Small intestine (tissue), 7 donors: ENCODE results near the gene TRAPPC2B. TPM values are rescaled to one million over a fixed set of nuclear protein-coding genes. Genes with fewer than 3 reads are reported as not detected.

Source experiments
- DNase-seq, 2 donors: peaks; one replicate each; pipeline versions ENCODE4 v3.0.0 to v3.0.0-alpha.2; 2013
- FAIRE-seq: peaks from 2 replicates; lab custom pipeline; 2012; peaks lifted over from hg19 to GRCh38; lab: Jason Lieb, UNC
- H3K27ac ChIP-seq, 3 donors: one replicate each; pipeline ENCODE4 v1.5.1; 2013; ENCODE audit warnings: low read length in 2 of 3, mild to moderate bottlenecking in 2 of 3, control low read depth in 1 of 3, inconsistent platforms in 1 of 3, low read depth in 1 of 3, moderate library complexity in 1 of 3
- H3K27me3 ChIP-seq, 3 donors: one replicate each; pipeline ENCODE4 v1.6.1; 2013; ENCODE audit warnings: low read length in 3 of 3, inconsistent platforms in 1 of 3; ENCODE audit not compliant: control insufficient read depth in 3 of 3, insufficient read depth in 3 of 3
- H3K36me3 ChIP-seq, 3 donors: one replicate each; pipeline ENCODE4 v1.6.1; 2013; ENCODE audit warnings: low read length in 3 of 3, inconsistent platforms in 1 of 3, low read depth in 1 of 3, mild to moderate bottlenecking in 1 of 3, moderate library complexity in 1 of 3; ENCODE audit not compliant: control insufficient read depth in 3 of 3, insufficient read depth in 2 of 3
- H3K4me1 ChIP-seq, 3 donors: one replicate each; pipeline ENCODE4 v1.6.1; 2013; ENCODE audit warnings: low read length in 2 of 3, inconsistent platforms in 1 of 3, low read depth in 1 of 3, mild to moderate bottlenecking in 1 of 3, moderate library complexity in 1 of 3; ENCODE audit not compliant: control insufficient read depth in 3 of 3, insufficient read depth in 2 of 3
- H3K4me3 ChIP-seq, 3 donors: one replicate each; pipeline ENCODE4 v1.5.1; 2013; ENCODE audit warnings: low read length in 3 of 3, control low read depth in 1 of 3, inconsistent platforms in 1 of 3, low read depth in 1 of 3, mild to moderate bottlenecking in 1 of 3, moderate library complexity in 1 of 3
- H3K9me3 ChIP-seq, 2 donors: one replicate each; pipeline ENCODE4 v1.6.1; 2013; ENCODE audit warnings: low read depth in 1 of 2, low read length in 1 of 2; ENCODE audit not compliant: control insufficient read depth in 2 of 2, insufficient read depth in 1 of 2
- WGBS, 3 donors: extraction: QIAGEN DNeasy Blood & Tissue Kit; methylation state at CpG; one replicate each; pipeline ENCODE4 v1.1.7; 2013; 5-methylcytosine and 5-hydroxymethylcytosine counted together
- polyA plus RNA-seq, 4 donors: library from polyadenylated mRNA; stranded (reverse) in 3 of 4; unstranded in 1 of 4; fragments of 200-250 nt in 3 of 4; fragments of 120-200 nt in 1 of 4; gene quantifications; one replicate each; pipeline versions ENCODE4 v1.2.1 to v1.2.3, GENCODE V29; 2013
- donor health status: healthy with polysubstance abuse.
- donor health status: control.
- donor health status: control.
- donor health status: Bipolar disorder and iron deficiency.
- donor health status: healthy.

Gene TRAPPC2B
- polyA plus RNA-seq, 4 donors = 9.2 to 17.9 (median 14.1) TPM

DNA sequence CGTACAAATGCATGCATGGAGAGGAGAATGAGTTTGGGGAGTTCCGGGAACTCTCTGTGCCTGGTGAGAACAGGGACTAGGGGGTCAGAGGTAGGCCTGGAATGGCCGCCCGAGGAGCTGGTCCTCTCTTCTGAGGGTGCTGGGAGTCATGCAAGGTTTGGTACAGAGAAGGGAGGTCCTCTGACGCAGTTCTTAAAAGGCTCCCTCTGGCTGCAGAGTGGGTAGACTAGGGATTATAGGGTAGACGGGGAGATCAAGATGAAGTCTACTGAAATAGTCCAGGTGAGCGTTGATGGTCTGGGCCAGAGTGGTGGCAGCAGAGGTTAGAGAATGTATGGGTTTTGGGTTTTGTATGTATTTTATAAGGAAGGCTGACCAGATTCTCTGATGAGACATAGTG, 11.5 kb upstream of the TRAPPC2B start:
- peak overlapping the region in 1 of 3 donors; percentile 84 for H3K27ac ChIP-seq
- H3K9me3 ChIP-seq = no peaks in the 10 kb centered on the region
- FAIRE-seq = no peak
- peak overlapping the region in 2 of 3 donors; percentile 66 to 100 for H3K4me3 ChIP-seq
- peaks cover 6 to 34% (median 25%) of the 10 kb centered on the region in 3 donors for H3K36me3 ChIP-seq
- H3K4me1 ChIP-seq = peaks cover 2 to 10% (median 3%) of the 10 kb centered on the region in 3 donors
- no peak for DNase-seq
- WGBS, 3 donors = 24 to 32% (median 25%) methylated on average over 7 of the region's 7 CpGs
- peaks cover 0 to 1% (median 0%) of the 10 kb centered on the region in 3 donors for H3K27me3 ChIP-seq

DNA sequence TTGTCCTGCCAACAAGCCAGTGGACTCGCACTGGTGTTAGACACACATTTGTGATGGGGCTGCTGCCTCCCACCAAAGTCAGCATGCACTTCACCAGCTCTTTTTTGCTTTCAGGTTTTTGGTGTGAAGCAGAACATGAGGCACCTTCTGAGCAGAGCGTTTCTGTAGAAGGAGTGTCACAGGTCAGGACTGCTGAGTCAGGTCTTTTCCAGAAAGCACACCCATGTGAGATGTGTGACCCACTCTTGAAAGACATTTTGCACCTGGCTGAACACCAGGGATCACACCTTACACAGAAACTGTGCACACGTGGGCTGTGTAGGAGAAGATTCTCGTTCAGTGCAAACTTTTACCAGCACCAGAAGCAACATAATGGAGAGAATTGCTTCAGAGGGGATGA, 7.4 kb upstream of the TRAPPC2B start:
- FAIRE-seq (no peak), DNase-seq (no peak)
- H3K36me3 ChIP-seq = peaks cover 6 to 41% (median 29%) of the 10 kb centered on the region in 3 donors
- peaks cover 0 to 2% of the 10 kb centered on the region in 2 donors for H3K9me3 ChIP-seq
- H3K4me3 ChIP-seq = no peak overlapping the region
- WGBS, 3 donors = 83 to 96% (median 91%) methylated on average over 4 of the region's 4 CpGs
- H3K27ac ChIP-seq = no peak overlapping the region
- no peaks in the 10 kb centered on the region for H3K27me3 ChIP-seq
- peaks cover 2 to 10% (median 3%) of the 10 kb centered on the region in 3 donors for H3K4me1 ChIP-seq

DNA sequence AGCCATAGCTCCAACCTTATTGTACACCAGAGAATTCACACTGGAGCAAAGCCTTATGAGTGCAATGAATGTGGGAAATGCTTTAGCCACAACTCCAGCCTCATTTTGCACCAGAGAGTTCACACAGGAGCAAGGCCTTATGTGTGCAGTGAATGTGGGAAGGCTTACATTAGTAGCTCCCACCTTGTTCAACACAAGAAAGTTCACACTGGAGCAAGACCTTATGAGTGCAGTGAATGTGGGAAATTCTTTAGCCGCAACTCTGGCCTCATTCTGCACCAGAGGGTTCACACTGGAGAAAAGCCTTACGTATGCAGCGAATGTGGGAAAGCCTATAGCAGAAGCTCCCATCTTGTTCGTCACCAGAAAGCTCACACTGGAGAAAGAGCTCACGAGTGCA, 5.9 kb upstream of the TRAPPC2B start:
- Histone ChIP-seq H3K27ac (no peak overlapping the region), H3K9me3 (peaks cover 0 to 2% of the 10 kb centered on the region in 2 donors), H3K4me1 (peaks cover 0 to 3% (median under 1%) of the 10 kb centered on the region in 3 donors), H3K4me3 (no peak overlapping the region), H3K27me3 (no peaks in the 10 kb centered on the region), H3K36me3 (peaks cover 6 to 41% (median 29%) of the 10 kb centered on the region in 3 donors)
- WGBS, 3 donors = 94 to 96% (median 96%) methylated on average over 5 of the region's 5 CpGs
- FAIRE-seq = no peak
- no peak for DNase-seq

DNA sequence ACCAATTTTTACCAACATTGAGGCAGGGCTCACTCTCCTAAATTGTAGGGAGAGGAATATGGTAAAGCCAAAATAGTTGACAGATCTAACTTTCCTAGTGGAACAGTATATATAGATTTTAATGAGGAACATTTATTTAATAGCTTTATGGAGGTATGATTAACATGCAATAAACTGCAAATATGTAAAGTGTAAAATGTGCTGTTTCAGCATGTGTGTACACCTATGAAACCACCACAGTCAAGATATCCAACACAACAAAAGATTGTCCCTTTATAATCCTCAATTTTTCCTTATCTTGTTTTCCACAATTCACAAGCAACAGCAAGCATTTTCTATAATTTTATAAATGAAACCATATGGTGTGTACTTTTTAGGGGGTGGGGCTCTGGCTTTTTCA, 4.1 kb upstream of the TRAPPC2B start:
- DNase-seq (no peak), FAIRE-seq (no peak)
- Histone ChIP-seq H3K4me1 (peaks cover 2 to 7% (median 4%) of the 10 kb centered on the region in 3 donors), H3K27ac (no peak overlapping the region), H3K27me3 (no peaks in the 10 kb centered on the region), H3K36me3 (peaks cover 6 to 29% (median 26%) of the 10 kb centered on the region in 3 donors), H3K4me3 (no peak overlapping the region), H3K9me3 (peaks cover 0 to 2% of the 10 kb centered on the region in 2 donors)

DNA sequence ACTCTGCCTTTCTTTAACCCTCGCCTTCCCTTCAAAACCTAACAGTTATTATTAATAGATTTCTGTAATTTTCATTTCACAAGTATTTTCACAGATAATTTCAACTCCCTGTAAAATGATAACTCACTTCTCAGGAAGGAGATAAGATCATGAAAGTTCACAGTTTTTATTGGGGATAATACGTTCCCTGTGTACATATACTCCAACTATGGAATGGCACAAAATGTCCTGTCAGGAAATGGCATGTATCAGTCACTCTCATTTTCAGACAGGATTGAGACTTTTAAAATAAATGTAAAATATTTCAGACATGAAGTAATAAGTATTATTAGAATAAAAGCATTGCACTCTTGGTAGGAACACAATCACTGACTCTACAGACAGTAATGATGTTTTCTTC, 932 bp upstream of the TRAPPC2B start:
- H3K27me3 ChIP-seq = no peaks in the 10 kb centered on the region
- peaks cover 0 to 2% of the 10 kb centered on the region in 2 donors for H3K9me3 ChIP-seq
- H3K36me3 ChIP-seq = peaks cover 0 to 2% (median 2%) of the 10 kb centered on the region in 3 donors
- peak overlapping the region in 2 of 3 donors; percentile 85 to 94 for H3K27ac ChIP-seq
- DNase-seq (no peak), FAIRE-seq (no peak)
- 68 to 74% (median 69%) methylated on average over 2 of the region's 2 CpGs for WGBS, 3 donors
- peaks cover 2 to 8% (median 4%) of the 10 kb centered on the region in 3 donors for H3K4me1 ChIP-seq
- peak overlapping the region in 2 of 3 donors; percentile 72 to 82 for H3K4me3 ChIP-seq

DNA sequence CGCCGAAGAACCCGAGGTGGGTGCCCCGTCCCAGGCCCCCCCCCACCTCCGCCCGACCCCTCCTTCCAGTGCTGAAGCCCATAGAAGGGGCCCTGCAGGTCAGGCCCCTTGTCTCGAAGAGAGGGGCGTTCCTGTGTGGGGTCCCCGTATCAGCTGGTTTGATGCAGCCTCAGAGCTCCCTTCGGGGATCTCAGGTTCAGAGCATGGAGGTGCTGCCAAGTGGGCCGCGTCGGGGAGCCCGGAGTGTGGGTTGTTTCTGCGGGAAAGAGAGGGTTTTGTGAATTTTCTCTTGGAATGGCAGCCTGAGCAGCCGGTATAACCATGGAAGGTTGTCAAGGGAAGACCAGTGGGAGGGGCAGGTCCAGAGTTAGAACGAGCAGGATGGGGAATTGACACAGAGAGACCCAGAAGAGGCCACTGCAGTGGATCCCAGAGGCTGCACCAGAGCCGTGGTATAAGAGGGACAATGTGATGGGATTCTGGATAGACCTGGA, 384 bp downstream of the TRAPPC2B start:
- peak overlapping the region; percentile 75 to 95 (median 91) for H3K27ac ChIP-seq
- H3K4me1 ChIP-seq = peaks cover 2 to 8% (median 4%) of the 10 kb centered on the region in 3 donors
- no peaks in the 10 kb centered on the region for H3K9me3 ChIP-seq
- 1 to 3% (median 3%) methylated on average over 14 to 18 of the region's 18 CpGs for WGBS, 3 donors
- H3K27me3 ChIP-seq = no peaks in the 10 kb centered on the region
- FAIRE-seq = no peak
- no peaks in the 10 kb centered on the region for H3K36me3 ChIP-seq
- peak; percentile 1 to 62 for DNase-seq
- H3K4me3 ChIP-seq = peak overlapping the region; percentile 72 to 87 (median 82)

DNA sequence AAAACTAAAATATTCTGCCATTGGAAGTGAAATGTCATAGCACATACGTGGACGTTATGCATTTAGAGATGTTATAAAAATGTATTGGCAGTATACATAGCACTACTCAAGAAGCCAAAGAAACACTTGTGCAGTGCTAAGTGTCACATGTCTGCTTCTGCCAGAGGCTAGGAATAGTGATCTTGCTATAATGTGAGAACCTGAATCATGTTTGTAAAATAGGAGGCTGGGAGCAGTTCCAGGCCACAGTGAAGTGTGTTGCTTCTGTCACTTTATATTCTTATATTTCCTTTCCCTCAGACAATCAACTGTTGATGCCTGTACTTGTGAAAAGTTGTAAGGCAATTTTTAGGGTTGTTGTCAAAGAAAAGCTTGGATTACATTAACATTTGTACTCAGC, 3.4 kb downstream of the TRAPPC2B start:
- peak overlapping the region in 1 of 3 donors; percentile 1 for H3K4me3 ChIP-seq
- FAIRE-seq = no peak
- H3K27ac ChIP-seq = no peak overlapping the region
- no peaks in the 10 kb centered on the region for H3K9me3 ChIP-seq
- peaks cover 0 to under 1% (median 0%) of the 10 kb centered on the region in 3 donors for H3K36me3 ChIP-seq
- H3K4me1 ChIP-seq = peaks cover 2 to 8% (median 4%) of the 10 kb centered on the region in 3 donors
- 94 to 97% (median 97%) methylated on average over 2 of the region's 2 CpGs for WGBS, 3 donors
- no peak for DNase-seq
- no peaks in the 10 kb centered on the region for H3K27me3 ChIP-seq

DNA sequence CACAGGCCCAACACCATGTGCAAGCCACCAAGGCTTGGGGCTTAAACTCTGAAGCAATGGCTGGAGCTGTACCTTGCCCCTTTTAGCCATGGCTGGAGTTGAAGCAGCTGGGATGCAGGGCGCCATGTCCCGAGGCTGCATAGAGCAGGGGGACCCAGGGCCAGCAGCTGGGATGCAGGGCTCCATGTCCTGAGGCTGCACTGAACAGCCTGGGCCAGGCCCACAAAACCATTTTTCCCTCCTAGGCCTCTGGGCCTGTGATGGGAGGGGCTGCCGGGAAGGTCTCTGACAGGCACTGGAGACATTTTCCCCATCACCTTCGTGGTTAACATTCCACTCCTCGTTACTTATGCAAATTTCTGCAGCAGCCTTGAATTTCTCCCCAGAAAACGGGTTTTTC, 10.8 kb downstream of the TRAPPC2B start:
- DNase-seq (no peak), FAIRE-seq (no peak)
- no peaks in the 10 kb centered on the region for H3K4me1 ChIP-seq
- H3K4me3 ChIP-seq = no peak overlapping the region
- peaks cover 2 to 35% of the 10 kb centered on the region in 2 donors for H3K9me3 ChIP-seq
- peaks cover 4 to 28% (median 5%) of the 10 kb centered on the region in 3 donors for H3K36me3 ChIP-seq
- no peak overlapping the region for H3K27ac ChIP-seq
- WGBS, 3 donors = 95 to 98% (median 97%) methylated on average over 6 of the region's 6 CpGs
- H3K27me3 ChIP-seq = no peaks in the 10 kb centered on the region
